ENCODE results near the gene ERAL1. TPM values are rescaled to one million over a fixed set of nuclear protein-coding genes. Genes with fewer than 3 reads are reported as not detected.

Gene ERAL1
- total RNA-seq, 2 experiments from 2014 or later, result 30.8 to 58.0 TPM

GRCh38 chr17:28865946-28866752, 11.3 kb downstream of the ERAL1 start:
- peak; percentile 56 for DNase-seq (ENCODE audit: low spot score)
- ChIA-PET CTCF (ENCODE audit: unreplicated experiment) (interaction anchor here (0.6 kb wide), 1 partner anchor 33 kb away, joined by 3 read pairs; no protein-coding TSS in a partner anchor), POLR2A (interaction anchor here (0.6 to 1.2 kb wide), 4 partner anchors 10 to 457 kb away, joined by 3 to 6 read pairs (median 4); partner anchors contain the start of gene FAM222B)
- BruUV-seq (replicated peaks), result no TSS peak
- Histone ChIP-seq H3K27ac (ENCODE audit: low read depth, low read length, poor library complexity, severe bottlenecking) (peak overlapping the region; percentile 46), H3K79me2 (ENCODE audit: insufficient read depth, low read depth, low read length) (no peaks in the 10 kb centered on the region), H3K9me3 (ENCODE audit: low read length) (no peaks in the 10 kb centered on the region), H3K9me2 (ENCODE audit: insufficient read depth, low read length) (no peaks in the 10 kb centered on the region), H2AFZ (ENCODE audit: low read length) (peak overlapping the region; percentile 71; the same call in 1 of the 2 replicates), H3K36me3 (ENCODE audit: insufficient read depth, low read length) (peaks cover 8% of the 10 kb centered on the region), H4K20me1 (ENCODE audit: insufficient read depth, low read length) (no peaks in the 10 kb centered on the region), H3K4me3 (ENCODE audit: low read depth, low read length, poor library complexity, severe bottlenecking) (no peak overlapping the region), H3K4me1 (ENCODE audit: insufficient read depth, low read length, poor library complexity, severe bottlenecking) (peaks cover 20% of the 10 kb centered on the region), H3K4me2 (ENCODE audit: low read length) (peak overlapping the region; percentile 40)
- intact Hi-C loops (cut with micrococcal nuclease; ENCODE audit: unreplicated experiment), result no loop called here
- TF ChIP-seq CTCF (conservative IDR thresholded peaks at IDR 0.05; ENCODE audit: low read length) (no peak), EZH2phosphoT487 (IDR thresholded peaks at IDR 0.05; ENCODE audit: borderline replicate concordance, low read depth, low read length) (no peak)

- CTCF ChIA-PET (ENCODE audit: unreplicated experiment), result no interaction called here
- Histone ChIP-seq H4K20me1 (ENCODE audit: insufficient read depth, low read length) (no peaks in the 10 kb centered on the region), H3K36me3 (ENCODE audit: insufficient read depth, low read length) (no peaks in the 10 kb centered on the region), H3K4me2 (ENCODE audit: low read length) (no peak overlapping the region), H3K4me1 (ENCODE audit: insufficient read depth, low read length, poor library complexity, severe bottlenecking) (peaks cover 25% of the 10 kb centered on the region), H3K9me2 (ENCODE audit: insufficient read depth, low read length) (no peaks in the 10 kb centered on the region), H2AFZ (ENCODE audit: low read length) (peak overlapping the region; percentile 73), H3K4me3 (ENCODE audit: low read depth, low read length, poor library complexity, severe bottlenecking) (no peak overlapping the region), H3K27ac (ENCODE audit: low read depth, low read length, poor library complexity, severe bottlenecking) (no peak overlapping the region), H3K79me2 (ENCODE audit: insufficient read depth, low read depth, low read length) (no peaks in the 10 kb centered on the region), H3K9me3 (ENCODE audit: low read length) (no peaks in the 10 kb centered on the region)
- DNase-seq (ENCODE audit: low spot score), result no peak
- POLR2A ChIA-PET, result interaction anchor here (0.9 kb wide), 1 partner anchor 25 kb away, joined by 4 read pairs; the partner anchor contains the start of gene FAM222B
- BruUV-seq (replicated peaks), result no TSS peak
- intact Hi-C loops (cut with micrococcal nuclease; ENCODE audit: unreplicated experiment), result no loop called here
- TF ChIP-seq CTCF (conservative IDR thresholded peaks at IDR 0.05; ENCODE audit: low read length) (no peak), EZH2phosphoT487 (IDR thresholded peaks at IDR 0.05; ENCODE audit: borderline replicate concordance, low read depth, low read length) (no peak)
Observed at GRCh38 chr17:28867276-28867675, 12.5 kb downstream of the ERAL1 start.

Measured in OCI-LY7 (cell line).